ENCODE measurements around the gene EVPL.

DNA sequence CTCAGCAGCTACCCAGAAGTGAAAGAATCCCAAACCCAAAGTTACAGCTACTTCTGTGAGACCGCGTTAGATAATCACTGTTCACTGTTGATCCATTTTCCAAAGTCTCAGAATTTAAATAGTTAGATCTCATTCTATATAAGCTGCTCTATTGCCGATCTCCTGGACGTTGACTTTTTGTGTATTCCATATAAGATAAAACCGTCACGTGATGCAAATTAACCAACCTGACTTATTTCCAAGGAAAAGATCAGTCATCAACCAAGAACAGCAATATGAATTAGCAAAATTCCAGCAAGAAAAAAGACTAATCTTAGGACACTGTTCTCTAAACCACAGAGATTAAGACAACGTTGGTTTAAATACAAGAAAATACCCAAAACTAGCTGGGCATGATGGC, 56.5 kb downstream of the EVPL start:
- TF ChIP-seq, protein P1, sequence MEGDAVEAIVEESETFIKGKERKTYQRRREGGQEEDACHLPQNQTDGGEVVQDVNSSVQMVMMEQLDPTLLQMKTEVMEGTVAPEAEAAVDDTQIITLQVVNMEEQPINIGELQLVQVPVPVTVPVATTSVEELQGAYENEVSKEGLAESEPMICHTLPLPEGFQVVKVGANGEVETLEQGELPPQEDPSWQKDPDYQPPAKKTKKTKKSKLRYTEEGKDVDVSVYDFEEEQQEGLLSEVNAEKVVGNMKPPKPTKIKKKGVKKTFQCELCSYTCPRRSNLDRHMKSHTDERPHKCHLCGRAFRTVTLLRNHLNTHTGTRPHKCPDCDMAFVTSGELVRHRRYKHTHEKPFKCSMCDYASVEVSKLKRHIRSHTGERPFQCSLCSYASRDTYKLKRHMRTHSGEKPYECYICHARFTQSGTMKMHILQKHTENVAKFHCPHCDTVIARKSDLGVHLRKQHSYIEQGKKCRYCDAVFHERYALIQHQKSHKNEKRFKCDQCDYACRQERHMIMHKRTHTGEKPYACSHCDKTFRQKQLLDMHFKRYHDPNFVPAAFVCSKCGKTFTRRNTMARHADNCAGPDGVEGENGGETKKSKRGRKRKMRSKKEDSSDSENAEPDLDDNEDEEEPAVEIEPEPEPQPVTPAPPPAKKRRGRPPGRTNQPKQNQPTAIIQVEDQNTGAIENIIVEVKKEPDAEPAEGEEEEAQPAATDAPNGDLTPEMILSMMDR (IDR thresholded peaks at IDR 0.05; ENCODE audit: low read depth, low read length), result no peak
- TF ChIP-seq MYC (IDR thresholded peaks at IDR 0.05; ENCODE audit: low read depth, low read length), result no peak
- TF ChIP-seq POLR2A (IDR thresholded peaks at IDR 0.05; ENCODE audit: extremely low read depth, insufficient read length), result no peak

Data from NB4 (cell line).